H9 (cell line): ENCODE measurements around the gene PLP2. TPM values are rescaled to one million over a fixed set of nuclear protein-coding genes. Genes with fewer than 3 reads are reported as not detected.

Experiments
- DNase-seq: peaks from one replicate; pipeline ENCODE4 v3.0.0-alpha.2; 2017
- H2AFZ ChIP-seq: one replicate; pipeline ENCODE4 v1.6.1; 2013; ENCODE audit warnings: mild to moderate bottlenecking, low read length, control low read depth, moderate library complexity
- H2AK5ac ChIP-seq: 2 replicates; pipeline ENCODE4 v1.6.1; 2013; ENCODE audit warnings: low read length, control low read depth, mixed read lengths; ENCODE audit not compliant: insufficient read length
- H2BK120ac ChIP-seq: one replicate; pipeline ENCODE4 v1.6.1; 2013; ENCODE audit warnings: low read depth, mild to moderate bottlenecking, low read length, control low read depth, inconsistent platforms; ENCODE audit not compliant: poor library complexity, severe bottlenecking
- H2BK12ac ChIP-seq: 2 replicates; pipeline ENCODE4 v1.6.1; 2013; ENCODE audit warnings: low read length, control low read depth, mixed read lengths, low read depth; ENCODE audit not compliant: insufficient read length
- H2BK15ac ChIP-seq: 2 replicates; pipeline ENCODE4 v1.6.1; 2013; ENCODE audit warnings: low read depth, low read length, control low read depth
- H2BK20ac ChIP-seq: one replicate; pipeline ENCODE4 v1.6.1; 2013; ENCODE audit warnings: low read depth, mild to moderate bottlenecking, low read length, control low read depth, inconsistent platforms; ENCODE audit not compliant: poor library complexity, severe bottlenecking
- H2BK5ac ChIP-seq: 2 replicates; pipeline ENCODE4 v1.6.1; 2013; ENCODE audit warnings: low read length, control low read depth, mixed read lengths; ENCODE audit not compliant: insufficient read length
- H3K14ac ChIP-seq: 2 replicates; pipeline ENCODE4 v1.6.1; 2013; ENCODE audit warnings: low read length, control low read depth; ENCODE audit not compliant: insufficient read depth
- H3K18ac ChIP-seq: 2 replicates; pipeline ENCODE4 v1.6.1; 2013; ENCODE audit warnings: low read depth, mild to moderate bottlenecking, mixed read lengths, low read length, control low read depth; ENCODE audit not compliant: insufficient read length
- H3K23ac ChIP-seq: 2 replicates; pipeline ENCODE4 v1.6.1; 2013; ENCODE audit warnings: low read length, control low read depth, mixed read lengths, low read depth; ENCODE audit not compliant: insufficient read length
- H3K23me2 ChIP-seq: 2 replicates; pipeline ENCODE4 v1.6.1; 2013; ENCODE audit warnings: low read depth, mild to moderate bottlenecking, mixed read lengths, low read length, control low read depth; ENCODE audit not compliant: insufficient read length, poor library complexity, severe bottlenecking
- H3K27ac ChIP-seq: 2 replicates; pipeline ENCODE4 v1.5.1; 2013; ENCODE audit warnings: low read length, control low read depth, mixed read lengths, low read depth; ENCODE audit not compliant: insufficient read length
- H3K27me3 ChIP-seq: 2 replicates; pipeline ENCODE4 v1.6.1; 2013; ENCODE audit warnings: low read length, control low read depth, inconsistent platforms; ENCODE audit not compliant: insufficient read depth
- H3K4ac ChIP-seq: 2 replicates; pipeline ENCODE4 v1.6.1; 2013; ENCODE audit warnings: low read depth, mild to moderate bottlenecking, control low read depth, inconsistent platforms, low read length, moderate library complexity
- H3K4me1 ChIP-seq: 2 replicates; pipeline ENCODE4 v1.6.1; 2013; ENCODE audit warnings: low read length, control low read depth, inconsistent platforms; ENCODE audit not compliant: insufficient read depth
- H3K4me2 ChIP-seq: 2 replicates; pipeline ENCODE4 v1.6.1; 2013; ENCODE audit warnings: low read length, control low read depth, mixed read lengths; ENCODE audit not compliant: insufficient read length, insufficient read depth
- H3K56ac ChIP-seq: 2 replicates; pipeline ENCODE4 v1.6.1; 2013; ENCODE audit warnings: low read depth, mild to moderate bottlenecking, mixed read lengths, low read length, control low read depth; ENCODE audit not compliant: insufficient read length
- H3K79me1 ChIP-seq: 2 replicates; pipeline ENCODE4 v1.6.1; 2013; ENCODE audit warnings: low read depth, mild to moderate bottlenecking, moderate library complexity, low read length, control low read depth, inconsistent platforms; ENCODE audit not compliant: insufficient read depth, poor library complexity, severe bottlenecking
- H3K79me2 ChIP-seq: 2 replicates; pipeline ENCODE4 v1.6.1; 2013; ENCODE audit warnings: low read length, control low read depth, inconsistent platforms; ENCODE audit not compliant: insufficient read depth
- H3K9ac ChIP-seq: 2 replicates; pipeline ENCODE4 v1.6.1; 2013; ENCODE audit warnings: low read length, control low read depth, mixed read lengths; ENCODE audit not compliant: insufficient read length; ENCODE audit errors: extremely low read depth
- H3K9me3 ChIP-seq: one replicate; pipeline ENCODE4 v1.6.1; 2013; ENCODE audit warnings: low read depth, low read length, inconsistent platforms; ENCODE audit not compliant: control insufficient read depth
- H3T11ph ChIP-seq: one replicate; pipeline ENCODE4 v1.6.1; 2013; ENCODE audit warnings: mild to moderate bottlenecking, low read length, control low read depth, inconsistent platforms
- H4K20me1 ChIP-seq: one replicate; pipeline ENCODE4 v1.6.1; 2013; ENCODE audit not compliant: control insufficient read depth, insufficient read length, insufficient read depth
- H4K5ac ChIP-seq: 2 replicates; pipeline ENCODE4 v1.6.1; 2013; ENCODE audit warnings: low read depth, mild to moderate bottlenecking, mixed read lengths, low read length, control low read depth; ENCODE audit not compliant: insufficient read length
- H4K8ac ChIP-seq: replicated peaks from 2 replicates; pipeline ENCODE4 v1.6.1; 2013; ENCODE audit warnings: low read length, control low read depth, mixed read lengths, low read depth; ENCODE audit not compliant: insufficient read length
- H4K91ac ChIP-seq: 2 replicates; pipeline ENCODE4 v1.6.1; 2013; ENCODE audit warnings: low read depth, mild to moderate bottlenecking, moderate library complexity, mixed read lengths, low read length, control low read depth; ENCODE audit not compliant: insufficient read length
- H3K27ac Mint-ChIP-seq, 3 experiments: 2 replicates in 2 of 3; 3 replicates in 1 of 3; pipeline ENCODE4 v1.8.0; 2020 to 2021; ENCODE audit warnings: mixed read lengths in 3 of 3, mild to moderate bottlenecking in 1 of 3, moderate library complexity in 1 of 3
- H3K27me3 Mint-ChIP-seq: 2 replicates; pipeline ENCODE4 v1.8.0; 2021; ENCODE audit warnings: low read depth, mild to moderate bottlenecking, moderate library complexity, mixed read lengths
- H3K36me3 Mint-ChIP-seq, 3 experiments: 2 replicates in 2 of 3; 3 replicates in 1 of 3; pipeline ENCODE4 v1.8.0; 2020 to 2021; ENCODE audit warnings: low read depth in 3 of 3, mixed read lengths in 3 of 3; ENCODE audit not compliant: insufficient read depth in 1 of 3
- H3K4me1 Mint-ChIP-seq, 2 experiments: 2 replicates each; pipeline ENCODE4 v1.8.0; 2020; ENCODE audit warnings: mixed read lengths in 2 of 2
- H3K4me3 Mint-ChIP-seq, 2 experiments: 2 replicates in 1 of 2; 3 replicates in 1 of 2; pipeline ENCODE4 v1.8.0; 2020 to 2021; ENCODE audit warnings: mild to moderate bottlenecking in 2 of 2, mixed read lengths in 2 of 2, moderate library complexity in 1 of 2
- H3K9me3 Mint-ChIP-seq, 2 experiments: 2 replicates in 1 of 2; 3 replicates in 1 of 2; pipeline ENCODE4 v1.8.0; 2020; ENCODE audit warnings: mild to moderate bottlenecking in 2 of 2, mixed read lengths in 2 of 2, moderate library complexity in 1 of 2
- CTCF ChIP-seq: fragments of 200-600 bp; sonication (generic); conservative IDR thresholded peaks from 3 replicates; pipeline ENCODE4 v1.8.0; 2021; ENCODE audit warnings: antibody characterized with exemption, mild to moderate bottlenecking
- WGBS: extraction: QIAGEN DNeasy Blood & Tissue Kit; methylation state at CpG from one replicate; pipeline ENCODE4 v1.1.7; 2013; ENCODE audit warnings: missing lambda C conversion rate, low lambda C conversion rate, mixed read lengths; ENCODE audit not compliant: insufficient read length; ENCODE audit errors: extremely low coverage; 5-methylcytosine and 5-hydroxymethylcytosine counted together
- total RNA-seq: library from RNA; stranded (reverse); gene quantifications from 2 replicates; pipeline ENCODE4 v1.2.1, GENCODE V29; 2021

The PLP2 gene
- total RNA-seq, 1 experiment from 2014 or later: 11.7 TPM

- peak; percentile 86 for DNase-seq
- Histone ChIP-seq H3K27me3 (no peaks in the 10 kb centered on the region), H2BK12ac (no peak overlapping the region), H3K27ac (no peak overlapping the region), H2AFZ (no peak overlapping the region), H4K8ac (no peak overlapping the region), H3K56ac (no peak overlapping the region), H3K4me1 (no peaks in the 10 kb centered on the region), H3T11ph (no peak overlapping the region), H2BK15ac (no peak overlapping the region), H2BK5ac (no peak overlapping the region), H3K23me2 (no peaks in the 10 kb centered on the region), H2BK20ac (no peak overlapping the region), H3K79me1 (no peaks in the 10 kb centered on the region), H3K79me2 (no peaks in the 10 kb centered on the region), H4K91ac (no peak overlapping the region), H3K9ac (no peak overlapping the region), H3K14ac (no peak overlapping the region), H4K20me1 (no peaks in the 10 kb centered on the region), H2AK5ac (no peak overlapping the region), H4K5ac (no peak overlapping the region), H3K4me2 (peak overlapping the region; percentile 50), H2BK120ac (no peak overlapping the region), H3K23ac (no peak overlapping the region), H3K4ac (no peak overlapping the region), H3K18ac (no peak overlapping the region), H3K9me3 (peaks cover 14% of the 10 kb centered on the region)
- H3K4me1 Mint-ChIP-seq: peaks cover 3 to 7% of the 10 kb centered on the region in 2 experiments
- H3K9me3 Mint-ChIP-seq: peaks cover 58 to 67% of the 10 kb centered on the region in 2 experiments
- TF ChIP-seq CTCF: peak; percentile 72
- no CpG with 5 or more reads among the region's 65 CpGs for WGBS
- peaks cover 12% of the 10 kb centered on the region for H3K27me3 Mint-ChIP-seq
- H3K27ac Mint-ChIP-seq: peak overlapping the region; percentile 97 to 98 (median 98)
- H3K4me3 Mint-ChIP-seq: peak overlapping the region; percentile 78 to 87
- H3K36me3 Mint-ChIP-seq: peaks cover 4% of the 10 kb centered on the region in 3 experiments; a peak in 5 of 7 replicates
These were observed 15.5 kb upstream of the PLP2 start for GRCh38 chrX:49155900-49156837.
